WI38 (cell line): Measurements from ENCODE around the gene KLRC3.
"Not testable (repeated sequence)": the region's sequence is repeated elsewhere in the genome, so short reads cannot be mapped to it uniquely, and the experiment has no call there.

ENCODE experiments used
- H3K4me3 ChIP-seq: 2 replicates; pipeline ENCODE4 v1.5.1; 2011; ENCODE audit warnings: low read depth, mild to moderate bottlenecking, control low read depth, low read length
- TF ChIP-seq, protein P1 (sequence below): IDR thresholded peaks from 2 replicates; pipeline ENCODE4 v1.5.1; 2012; ENCODE audit warnings: low read depth, mild to moderate bottlenecking, control low read depth, low read length

Gene KLRC3

DNA sequence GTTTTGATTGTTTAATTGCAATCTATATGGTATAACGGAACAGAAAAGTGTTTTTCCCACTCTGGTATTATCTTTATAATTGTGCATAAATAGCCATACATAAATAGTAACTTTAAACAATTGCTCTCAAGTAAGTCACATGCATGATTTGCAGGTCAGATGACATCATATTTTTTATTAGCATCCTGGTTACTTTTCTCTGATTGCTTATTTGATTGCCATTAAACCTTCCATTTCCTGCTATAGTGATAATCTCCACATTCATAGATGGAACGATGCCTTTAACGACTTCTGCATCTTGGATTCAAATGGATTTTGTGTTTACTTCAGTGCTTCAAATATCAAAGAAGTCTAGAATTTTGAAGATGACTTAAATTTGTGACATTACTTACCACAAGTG lies 27.1 kb downstream of the KLRC3 start:
- TF ChIP-seq, protein P1, sequence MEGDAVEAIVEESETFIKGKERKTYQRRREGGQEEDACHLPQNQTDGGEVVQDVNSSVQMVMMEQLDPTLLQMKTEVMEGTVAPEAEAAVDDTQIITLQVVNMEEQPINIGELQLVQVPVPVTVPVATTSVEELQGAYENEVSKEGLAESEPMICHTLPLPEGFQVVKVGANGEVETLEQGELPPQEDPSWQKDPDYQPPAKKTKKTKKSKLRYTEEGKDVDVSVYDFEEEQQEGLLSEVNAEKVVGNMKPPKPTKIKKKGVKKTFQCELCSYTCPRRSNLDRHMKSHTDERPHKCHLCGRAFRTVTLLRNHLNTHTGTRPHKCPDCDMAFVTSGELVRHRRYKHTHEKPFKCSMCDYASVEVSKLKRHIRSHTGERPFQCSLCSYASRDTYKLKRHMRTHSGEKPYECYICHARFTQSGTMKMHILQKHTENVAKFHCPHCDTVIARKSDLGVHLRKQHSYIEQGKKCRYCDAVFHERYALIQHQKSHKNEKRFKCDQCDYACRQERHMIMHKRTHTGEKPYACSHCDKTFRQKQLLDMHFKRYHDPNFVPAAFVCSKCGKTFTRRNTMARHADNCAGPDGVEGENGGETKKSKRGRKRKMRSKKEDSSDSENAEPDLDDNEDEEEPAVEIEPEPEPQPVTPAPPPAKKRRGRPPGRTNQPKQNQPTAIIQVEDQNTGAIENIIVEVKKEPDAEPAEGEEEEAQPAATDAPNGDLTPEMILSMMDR, result no peak
- H3K4me3 ChIP-seq, result no peak overlapping the region

DNA sequence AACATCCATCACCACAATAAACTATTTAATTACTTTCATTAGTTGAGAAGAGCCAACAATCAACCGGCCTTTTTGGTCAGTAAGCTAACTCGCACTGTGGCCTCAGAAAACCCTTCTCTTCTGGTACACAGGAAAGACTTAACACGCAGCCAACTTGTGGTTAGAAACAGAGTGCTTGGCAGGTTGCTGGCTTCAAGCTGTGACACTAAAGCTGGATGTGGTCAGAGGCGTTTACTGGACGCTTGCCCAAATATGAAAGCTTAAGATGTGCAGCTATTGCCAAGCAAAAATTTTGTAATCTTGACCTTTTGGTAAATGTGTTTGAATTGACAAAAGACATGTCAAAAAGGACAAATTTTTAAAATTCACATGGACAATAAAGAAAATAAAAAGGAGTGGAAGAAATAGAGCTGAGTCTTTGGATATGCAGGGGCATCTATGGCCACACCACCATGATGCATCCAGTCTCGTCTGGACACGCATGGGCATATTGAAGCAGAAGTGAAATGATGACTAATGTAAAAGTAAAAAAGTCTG lies 27.9 kb downstream of the KLRC3 start:
- H3K4me3 ChIP-seq, result no peak overlapping the region
- TF ChIP-seq, protein P1, result no peak

- H3K4me3 ChIP-seq, result not testable (repeated sequence)
Measured at GRCh38 chr12:10390991-10391390, 29.4 kb downstream of the KLRC3 start.

DNA sequence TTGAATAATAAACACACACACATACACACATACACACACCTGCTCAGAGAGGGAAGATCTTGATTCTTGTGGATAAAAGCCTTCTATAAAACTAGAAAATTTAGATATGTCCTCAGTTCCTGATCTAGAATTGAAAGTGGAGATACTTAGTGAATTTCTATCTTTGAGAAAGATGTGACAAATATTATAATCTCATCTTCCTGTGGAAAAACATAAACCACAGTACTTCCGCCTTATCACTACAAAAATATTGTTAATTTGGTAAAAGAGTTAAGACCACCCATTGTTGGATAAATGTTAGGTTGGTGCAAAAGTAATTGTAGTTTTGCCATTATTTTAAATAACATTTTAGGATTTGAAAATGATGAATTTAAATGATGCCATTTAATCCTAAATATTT lies 30.5 kb downstream of the KLRC3 start, which contains the start of gene KLRK1:
KLRK1 (minus strand) TSS at position 138 of the 400 bp plus-strand sequence. CDS start 1,231 bp downstream, outside the sequence.
- H3K4me3 ChIP-seq, result no peak within 1 kb of the TSS
- TF ChIP-seq, protein P1, result no peak

GRCh38 chr12:10388624-10389413 lies 31.6 kb downstream of the KLRC3 start:
- no peak overlapping the region for H3K4me3 ChIP-seq

DNA sequence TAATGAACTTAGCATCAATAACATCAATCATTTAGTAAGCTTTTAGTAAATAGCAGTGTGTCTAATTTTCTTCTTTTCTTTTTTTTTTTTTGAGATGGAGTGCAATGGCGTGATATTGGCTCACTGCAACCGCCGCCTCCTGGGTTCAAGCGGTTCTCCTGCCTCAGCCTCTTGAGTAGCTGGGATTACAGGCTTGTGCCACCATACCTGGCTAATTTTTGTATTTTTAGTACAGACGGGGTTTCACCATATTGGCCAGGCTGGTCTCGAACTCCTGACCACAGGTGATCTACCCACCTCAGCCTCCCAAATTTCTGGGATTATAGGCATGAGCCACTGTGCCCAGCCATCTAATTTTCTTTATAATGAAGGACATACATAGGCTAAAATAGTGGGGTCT lies 32.9 kb downstream of the KLRC3 start:
- H3K4me3 ChIP-seq, result not testable (repeated sequence)

More at GRCh38 chr12:10388624-10389413, 31.6 kb downstream of the KLRC3 start:
- TF ChIP-seq, protein P1, result no peak

- H3K4me3 ChIP-seq, result no peak overlapping the region
- TF ChIP-seq, protein P1, result no peak
Measured at GRCh38 chr12:10386857-10387256, 33.5 kb downstream of the KLRC3 start.

- H3K4me3 ChIP-seq, result no peak overlapping the region
- TF ChIP-seq, protein P1, result no peak
Measured at GRCh38 chr12:10385166-10385613, 35.2 kb downstream of the KLRC3 start.
